C1 segment of cervical spinal cord (tissue), 14 donors: ENCODE data around the gene SYCP3.
"Not testable (repeated sequence)": the region's sequence is repeated elsewhere in the genome, so short reads cannot be mapped to it uniquely, and the experiment has no call there.

ENCODE experiments used
- DNase-seq, 14 donors: peaks; one replicate each; lab custom pipeline; 2025; lab: John Stamatoyannopoulos, UW

The SYCP3 gene

GRCh38 chr12:101761350-101761749 is 22.1 kb upstream of the SYCP3 start:
- DNase-seq, result no peak

GRCh38 chr12:101759396-101760047 is 20.3 kb upstream of the SYCP3 start:
- no peak for DNase-seq

GRCh38 chr12:101750152-101750551 is 10.9 kb upstream of the SYCP3 start:
- no peak for DNase-seq

GRCh38 chr12:101749657-101750056 is 10.4 kb upstream of the SYCP3 start:
- no peak for DNase-seq

GRCh38 chr12:101748907-101749306 is 9.6 kb upstream of the SYCP3 start:
- DNase-seq, result no peak

GRCh38 chr12:101747697-101748096 is 8.4 kb upstream of the SYCP3 start:
- DNase-seq, result no peak

GRCh38 chr12:101746661-101747060 is 7.4 kb upstream of the SYCP3 start:
- no peak for DNase-seq

GRCh38 chr12:101746196-101746595 is 6.9 kb upstream of the SYCP3 start:
- DNase-seq, result no peak

- no peak for DNase-seq
Measured at GRCh38 chr12:101745481-101745880, 6.2 kb upstream of the SYCP3 start.

GRCh38 chr12:101743724-101744472 is 4.6 kb upstream of the SYCP3 start:
- no peak for DNase-seq

GRCh38 chr12:101743242-101743641 is 4.0 kb upstream of the SYCP3 start:
- DNase-seq, result no peak

- DNase-seq, result no peak
Measured at GRCh38 chr12:101740980-101741379, 1.7 kb upstream of the SYCP3 start.

GRCh38 chr12:101740566-101740965 is 1.3 kb upstream of the SYCP3 start:
- DNase-seq, result no peak

- DNase-seq, result no peak
Measured at GRCh38 chr12:101737476-101737875, 1.8 kb downstream of the SYCP3 start.

- DNase-seq, result not testable (repeated sequence)
Measured at GRCh38 chr12:101734482-101734881, 4.8 kb downstream of the SYCP3 start.

- no peak for DNase-seq
Measured at GRCh38 chr12:101733166-101733565, 6.1 kb downstream of the SYCP3 start.

GRCh38 chr12:101732318-101732717 is 6.9 kb downstream of the SYCP3 start:
- no peak for DNase-seq

- DNase-seq, result no peak
Measured at GRCh38 chr12:101729842-101730241, 9.4 kb downstream of the SYCP3 start.

GRCh38 chr12:101727098-101727497 is 12.2 kb downstream of the SYCP3 start:
- no peak for DNase-seq

GRCh38 chr12:101722392-101722791 is 16.9 kb downstream of the SYCP3 start:
- no peak for DNase-seq

- DNase-seq, result no peak
Measured at GRCh38 chr12:101720118-101720517, 19.1 kb downstream of the SYCP3 start.

GRCh38 chr12:101719566-101719965 is 19.7 kb downstream of the SYCP3 start:
- no peak for DNase-seq

GRCh38 chr12:101714877-101715444 is 24.3 kb downstream of the SYCP3 start:
- no peak for DNase-seq
